ENCODE results near the gene SAMD4A.
"Not testable (repeated sequence)": the region's sequence is repeated elsewhere in the genome, so short reads cannot be mapped to it uniquely, and the experiment has no call there.

SAMD4A gene

GRCh38 chr14:54784657-54785056 is 217.7 kb downstream of the SAMD4A start:
- DNase-seq: peak in 6 of 14 donors; percentile 14 to 76 (median 37)

- peak in 5 of 14 donors; percentile 19 to 65 (median 35) for DNase-seq
Observed at GRCh38 chr14:54785136-54785777, 218.3 kb downstream of the SAMD4A start.

DNA sequence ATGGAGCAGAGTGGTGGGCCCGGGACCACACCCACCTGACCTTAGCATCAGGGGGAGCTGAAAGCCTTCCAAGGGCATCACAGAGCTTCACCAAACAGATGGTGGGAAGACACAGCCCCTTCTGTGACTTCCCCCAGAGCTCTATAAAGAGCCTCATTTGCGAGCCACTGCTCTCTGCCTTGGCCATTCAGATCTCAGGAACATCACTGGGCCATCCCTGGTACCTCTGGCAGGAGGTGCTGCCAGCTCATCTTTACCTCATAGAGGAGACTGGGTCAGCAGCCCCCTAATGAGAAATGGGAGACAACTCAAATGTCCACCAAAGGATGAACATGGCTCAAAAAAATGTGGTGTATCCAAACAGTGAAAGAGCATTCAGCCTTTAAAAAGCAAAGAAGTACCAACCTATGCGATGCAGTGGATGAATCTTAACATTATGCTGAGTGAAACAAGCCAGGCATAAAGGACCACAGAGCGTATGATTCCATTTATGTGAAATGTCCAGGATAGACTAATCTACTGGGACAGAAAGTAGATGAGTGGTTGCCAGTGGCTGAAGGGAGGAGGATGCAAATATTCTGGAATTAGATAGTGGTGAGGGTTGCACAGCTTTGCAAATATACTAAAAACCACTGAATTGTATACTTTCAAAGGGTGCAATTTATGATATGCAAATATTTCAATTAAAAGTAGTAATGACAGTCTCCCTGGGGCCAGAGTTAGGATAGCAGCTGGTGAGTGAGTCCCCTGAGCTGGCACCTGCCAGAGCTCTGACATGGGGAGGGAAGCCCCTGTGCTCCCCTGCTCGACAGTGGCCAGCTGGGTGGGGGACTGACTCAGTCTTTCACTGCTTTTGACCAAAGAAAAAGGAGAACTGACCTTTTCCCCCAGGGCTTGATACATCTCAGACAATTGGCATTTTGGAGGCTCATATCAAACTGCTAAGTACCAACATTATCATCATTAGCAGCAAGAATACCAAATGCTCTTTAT is 219.1 kb downstream of the SAMD4A start:
- DNase-seq: no peak

GRCh38 chr14:54786838-54787237 is 219.9 kb downstream of the SAMD4A start:
- DNase-seq: peak in 4 of 14 donors; percentile 12 to 89 (median 35)

GRCh38 chr14:54787261-54787660 is 220.3 kb downstream of the SAMD4A start:
- no peak for DNase-seq

DNA sequence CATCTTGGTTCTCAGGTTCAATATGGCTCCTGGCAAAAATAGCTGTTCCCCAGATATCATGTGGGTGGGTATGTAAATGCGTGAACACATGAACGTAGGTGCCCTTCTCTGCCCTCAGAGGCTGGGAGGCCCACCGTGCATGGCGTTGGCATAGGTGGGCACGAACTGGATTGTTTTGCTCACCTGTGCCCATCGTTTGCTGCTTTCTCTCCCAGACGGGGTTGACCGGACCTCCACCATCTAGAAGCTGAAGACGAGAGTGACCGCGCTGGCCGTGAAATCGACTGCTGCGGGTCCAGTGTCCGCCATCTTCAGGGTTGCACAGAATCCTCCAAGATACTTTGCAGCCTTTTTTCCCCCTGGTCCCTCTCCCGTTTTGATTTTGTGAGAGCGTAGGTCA is 221.8 kb downstream of the SAMD4A start:
- DNase-seq: no peak

DNA sequence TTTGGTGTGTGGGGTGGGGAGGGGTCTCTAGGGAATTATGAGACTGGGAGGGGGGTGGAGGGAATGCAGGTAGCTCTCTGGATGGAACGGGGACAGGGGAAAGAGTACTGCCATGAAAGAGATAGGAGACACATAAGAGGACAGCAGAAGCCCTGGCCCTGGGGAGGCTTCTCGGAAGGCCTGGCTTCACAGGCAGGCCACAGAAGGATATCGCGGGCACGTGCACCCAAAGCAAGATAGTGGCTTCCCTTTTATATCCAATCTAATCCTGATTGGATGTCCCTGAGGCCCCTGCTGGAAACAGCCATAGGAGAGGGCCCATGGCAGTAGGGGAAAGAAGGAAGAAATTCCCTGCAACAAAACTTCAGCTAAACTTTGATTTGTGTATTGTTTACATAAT is 222.2 kb downstream of the SAMD4A start:
- no peak for DNase-seq

- no peak for DNase-seq
Observed at GRCh38 chr14:54789781-54790480, 223.0 kb downstream of the SAMD4A start.

GRCh38 chr14:54791001-54791400 is 224.1 kb downstream of the SAMD4A start:
- no peak for DNase-seq

- no peak for DNase-seq
Observed at GRCh38 chr14:54792288-54792687, 225.4 kb downstream of the SAMD4A start.

- no peak for DNase-seq
Observed at GRCh38 chr14:54794159-54794558, 227.2 kb downstream of the SAMD4A start.

- DNase-seq: no peak
Observed at GRCh38 chr14:54794796-54795195, 227.9 kb downstream of the SAMD4A start.

DNA sequence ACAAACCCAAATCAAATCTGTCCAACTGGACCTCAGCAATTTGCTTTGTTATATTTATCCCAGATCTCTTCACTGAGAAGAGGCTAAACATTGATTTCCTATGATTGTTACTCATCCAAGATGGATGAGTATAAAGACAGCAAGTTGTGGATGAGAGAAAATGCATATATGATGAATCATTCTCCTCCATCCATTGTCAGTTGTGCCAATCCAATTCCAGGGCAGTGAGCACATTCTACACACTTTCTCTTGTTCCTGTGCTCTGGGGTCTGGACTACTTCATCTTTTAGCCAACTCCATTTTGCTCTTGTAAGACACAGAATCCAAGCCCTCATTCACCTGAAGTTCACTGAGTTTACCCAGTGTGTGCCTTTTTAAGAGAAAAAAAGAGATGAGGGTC is 230.0 kb downstream of the SAMD4A start:
- DNase-seq: no peak

- DNase-seq: no peak
Observed at GRCh38 chr14:54797556-54797955, 230.6 kb downstream of the SAMD4A start.

- no peak for DNase-seq
Observed at GRCh38 chr14:54797986-54798385, 231.1 kb downstream of the SAMD4A start.

DNA sequence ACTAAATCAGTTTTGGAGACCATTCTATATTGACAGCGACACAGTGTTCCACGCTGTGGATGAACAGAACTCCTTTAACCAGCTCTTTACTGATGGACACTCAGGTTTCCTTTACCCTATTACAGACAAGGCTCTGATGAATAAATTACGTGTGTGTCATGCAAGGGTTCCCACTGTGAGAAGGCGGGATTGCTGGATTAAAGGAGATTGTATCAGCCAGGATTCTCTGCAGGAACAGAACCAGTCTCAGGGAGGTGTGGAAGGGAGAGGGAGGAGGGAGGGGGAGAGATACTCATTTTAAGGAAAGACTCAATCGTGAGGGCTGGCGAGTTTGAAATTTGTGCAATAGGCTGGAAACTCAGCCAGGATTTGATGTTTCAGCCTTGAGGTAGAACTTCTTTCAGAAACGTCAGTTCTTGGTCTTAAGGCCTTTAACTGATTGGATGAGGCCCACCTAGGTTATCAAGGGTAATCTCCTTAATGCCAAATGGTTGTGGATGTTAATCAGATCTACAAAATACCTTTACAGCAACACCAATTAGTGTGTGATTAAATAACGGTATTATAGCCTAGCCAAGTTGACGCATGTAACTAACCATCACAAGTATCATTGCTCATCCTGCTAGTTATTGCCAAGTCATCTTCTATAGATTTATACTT is 231.7 kb downstream of the SAMD4A start:
- DNase-seq: no peak

GRCh38 chr14:54801482-54801881 is 234.6 kb downstream of the SAMD4A start:
- DNase-seq: not testable (repeated sequence)

DNA sequence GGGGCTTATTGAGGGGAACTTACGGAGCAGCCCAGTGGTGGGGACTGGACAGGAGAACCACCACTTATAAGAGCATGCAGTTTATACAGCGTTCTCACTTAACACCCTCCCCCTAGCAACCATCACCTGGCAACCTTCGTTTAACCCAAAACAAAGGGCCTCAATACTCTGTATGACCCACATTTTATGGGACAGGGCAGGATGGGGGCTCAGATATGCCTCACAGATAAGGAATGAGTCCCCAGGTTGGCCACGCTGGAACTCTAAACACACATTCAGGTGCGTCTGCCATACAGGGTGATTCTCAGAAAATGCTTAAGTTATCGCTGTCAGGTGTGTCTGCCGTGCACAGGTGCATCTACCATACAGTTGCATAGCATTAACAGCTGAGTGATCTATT is 236.5 kb downstream of the SAMD4A start:
- DNase-seq: no peak

GRCh38 chr14:54803926-54804537 is 237.1 kb downstream of the SAMD4A start:
- DNase-seq: no peak

- DNase-seq: no peak
Observed at GRCh38 chr14:54804538-54805041, 237.7 kb downstream of the SAMD4A start.

DNA sequence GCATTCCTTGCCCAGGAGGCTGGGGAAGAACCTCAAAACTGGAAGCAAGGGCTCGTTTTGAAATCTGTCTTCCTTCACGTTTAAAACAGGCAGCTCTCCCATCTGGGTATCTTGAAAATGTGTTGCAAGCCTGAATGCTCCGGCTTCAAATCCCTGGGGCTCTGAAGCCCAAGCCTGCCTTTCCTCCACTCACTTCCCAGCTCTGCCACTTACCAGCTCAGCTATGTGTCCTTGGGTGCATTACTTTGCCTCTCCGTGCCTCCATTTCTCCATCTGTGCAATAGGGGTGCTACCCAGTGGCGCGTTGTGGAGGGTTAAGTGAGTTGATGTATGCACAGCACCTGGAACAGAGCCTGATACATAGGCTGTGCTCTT is 238.1 kb downstream of the SAMD4A start:
- DNase-seq: no peak

Measured in C1 segment of cervical spinal cord (tissue), 14 donors.